Measurements from ENCODE around the gene PRSS38. TPM values are rescaled to one million over a fixed set of nuclear protein-coding genes. Genes with fewer than 3 reads are reported as not detected.

Gene PRSS38
- total RNA-seq, 1 experiment from 2014 or later: not detected

GRCh38 chr1:227775841-227776240 is 39.6 kb upstream of the PRSS38 start:
- no peak for TF ChIP-seq EZH2 (IDR thresholded peaks at IDR 0.05; ENCODE audit: low read depth)
- TF ChIP-seq CTCF (conservative IDR thresholded peaks at IDR 0.05): no peak
- no peaks in the 10 kb centered on the region for H3K79me2 ChIP-seq (ENCODE audit: low read depth)
- no peaks in the 10 kb centered on the region for H3K36me3 ChIP-seq (ENCODE audit: low read depth)
- no peaks in the 10 kb centered on the region for H3K9me3 ChIP-seq (ENCODE audit: insufficient read depth, low read depth)
- H3K4me2 ChIP-seq: no peak overlapping the region
- H3K4me3 ChIP-seq: no peak overlapping the region
- ChIA-PET POLR2A (ENCODE audit: unreplicated experiment) (interaction anchor here (0.6 to 1.2 kb wide), 3 partner anchors 9 to 308 kb away, joined by 4 to 6 read pairs (median 5); no protein-coding TSS in a partner anchor), CTCF (no interaction called here)
- no peak for DNase-seq
- no peaks in the 10 kb centered on the region for H3K27me3 ChIP-seq (ENCODE audit: insufficient read depth, low read depth)
- H3F3A ChIP-seq (ENCODE audit: insufficient read depth, low read depth): no peaks in the 10 kb centered on the region
- BruUV-seq (replicated peaks): no TSS peak
- no peaks in the 10 kb centered on the region for H3K9me2 ChIP-seq (ENCODE audit: insufficient read depth)
- 0 out of 2 replicates have a peak, but pooled peaks cover 4% of the 10 kb centered on the region for H4K20me1 ChIP-seq (ENCODE audit: insufficient read depth)
- H3K27ac ChIP-seq: no peak overlapping the region
- H3K4me1 ChIP-seq (replicated peaks; ENCODE audit: insufficient read depth): no peaks in the 10 kb centered on the region
- no peak overlapping the region for H2AFZ ChIP-seq
- intact Hi-C loops (cut with micrococcal nuclease; ENCODE audit: unreplicated experiment): loop anchor here (1.0 kb wide), 1 partner anchor 10 kb away; no protein-coding TSS in a partner anchor

- intact Hi-C loops (cut with micrococcal nuclease; ENCODE audit: unreplicated experiment): loop anchor here (1.0 kb wide), 1 partner anchor 10 kb away; no protein-coding TSS in a partner anchor
These were observed 39.1 kb upstream of the PRSS38 start for GRCh38 chr1:227776331-227776771.

GRCh38 chr1:227777156-227777555 is 38.3 kb upstream of the PRSS38 start:
- Histone ChIP-seq H3F3A (ENCODE audit: insufficient read depth, low read depth) (no peaks in the 10 kb centered on the region), H3K27me3 (ENCODE audit: insufficient read depth, low read depth) (no peaks in the 10 kb centered on the region), H3K4me2 (no peak overlapping the region), H3K4me3 (no peak overlapping the region), H3K79me2 (ENCODE audit: low read depth) (no peaks in the 10 kb centered on the region), H3K4me1 (replicated peaks; ENCODE audit: insufficient read depth) (no peaks in the 10 kb centered on the region), H4K20me1 (ENCODE audit: insufficient read depth) (peaks cover 4% of the 10 kb centered on the region; the same call in 1 of the 2 replicates), H3K9me2 (ENCODE audit: insufficient read depth) (no peaks in the 10 kb centered on the region), H3K27ac (no peak overlapping the region), H3K9me3 (ENCODE audit: insufficient read depth, low read depth) (no peaks in the 10 kb centered on the region), H3K36me3 (ENCODE audit: low read depth) (no peaks in the 10 kb centered on the region), H2AFZ (no peak overlapping the region)
- intact Hi-C loops (cut with micrococcal nuclease; ENCODE audit: unreplicated experiment): no loop called here
- no TSS peak for BruUV-seq (replicated peaks)
- no peak for DNase-seq
- TF ChIP-seq CTCF (conservative IDR thresholded peaks at IDR 0.05): no peak
- no peak for TF ChIP-seq EZH2 (IDR thresholded peaks at IDR 0.05; ENCODE audit: low read depth)
- POLR2A ChIA-PET (ENCODE audit: unreplicated experiment): no interaction called here
- CTCF ChIA-PET: no interaction called here

More at GRCh38 chr1:227776331-227776771, 39.1 kb upstream of the PRSS38 start:
- ChIA-PET CTCF (interaction anchor here (0.6 kb wide), 1 partner anchor 696 kb away, joined by 5 read pairs; no protein-coding TSS in a partner anchor), POLR2A (ENCODE audit: unreplicated experiment) (interaction anchor here (0.6 to 1.2 kb wide), 3 partner anchors 10 to 307 kb away, joined by 4 to 6 read pairs (median 5); no protein-coding TSS in a partner anchor)
- no peak for TF ChIP-seq CTCF (conservative IDR thresholded peaks at IDR 0.05)
- no peak for TF ChIP-seq EZH2 (IDR thresholded peaks at IDR 0.05; ENCODE audit: low read depth)
- peaks cover 4% of the 10 kb centered on the region; the same call in 1 of the 2 replicates for H4K20me1 ChIP-seq (ENCODE audit: insufficient read depth)
- no peaks in the 10 kb centered on the region for H3K79me2 ChIP-seq (ENCODE audit: low read depth)
- H2AFZ ChIP-seq: no peak overlapping the region
- H3F3A ChIP-seq (ENCODE audit: insufficient read depth, low read depth): no peaks in the 10 kb centered on the region
- H3K9me2 ChIP-seq (ENCODE audit: insufficient read depth): no peaks in the 10 kb centered on the region
- H3K4me3 ChIP-seq: no peak overlapping the region
- BruUV-seq (replicated peaks): no TSS peak
- H3K36me3 ChIP-seq (ENCODE audit: low read depth): no peaks in the 10 kb centered on the region
- H3K9me3 ChIP-seq (ENCODE audit: insufficient read depth, low read depth): no peaks in the 10 kb centered on the region
- peak in 1 of 2 experiments; percentile 68 for DNase-seq
- no peak overlapping the region for H3K4me2 ChIP-seq
- H3K27ac ChIP-seq: no peak overlapping the region
- no peaks in the 10 kb centered on the region for H3K4me1 ChIP-seq (replicated peaks; ENCODE audit: insufficient read depth)
- H3K27me3 ChIP-seq (ENCODE audit: insufficient read depth, low read depth): no peaks in the 10 kb centered on the region
